ENCODE data around the gene TARP.
"Not testable (repeated sequence)": the region's sequence is repeated elsewhere in the genome, so short reads cannot be mapped to it uniquely, and the experiment has no call there.

TARP gene

DNA sequence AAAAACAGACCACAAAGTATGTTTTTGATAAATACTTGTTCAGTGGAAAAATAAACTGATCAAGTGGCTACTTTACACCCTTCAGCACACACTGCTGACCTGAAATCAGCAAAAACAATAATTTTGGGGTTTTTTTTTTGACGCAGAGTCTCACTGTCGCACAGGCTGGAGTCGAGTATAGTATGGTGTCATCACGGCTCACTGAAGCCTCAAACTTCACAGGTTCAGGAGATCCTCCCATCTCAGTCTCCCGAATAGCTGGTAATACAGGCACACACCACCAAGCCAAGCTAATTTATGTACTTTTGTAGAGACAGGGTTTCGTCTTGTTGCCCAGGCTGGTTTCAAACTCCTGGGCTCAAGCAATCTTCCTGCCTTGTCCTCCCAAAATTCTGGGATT is 30.6 kb downstream of the TARP start:
- peak in 1 of 2 donors; percentile 41 for ATAC-seq (replicated peaks in 1 of 2)
- Mint-ChIP-seq H3K4me3 (peak overlapping the region in 1 of 2 donors; percentile 70), H3K4me1 (ENCODE audit: low read depth) (no peaks in the 10 kb centered on the region), H3K36me3 (ENCODE audit: insufficient read depth in 2 of 2) (peaks cover 0 to 2% of the 10 kb centered on the region in 2 donors), H3K27me3 (ENCODE audit: low read depth) (no peaks in the 10 kb centered on the region), H3K27ac (peak overlapping the region; percentile 84), H3K9me3 (no peaks in the 10 kb centered on the region)
- no peak for DNase-seq

DNA sequence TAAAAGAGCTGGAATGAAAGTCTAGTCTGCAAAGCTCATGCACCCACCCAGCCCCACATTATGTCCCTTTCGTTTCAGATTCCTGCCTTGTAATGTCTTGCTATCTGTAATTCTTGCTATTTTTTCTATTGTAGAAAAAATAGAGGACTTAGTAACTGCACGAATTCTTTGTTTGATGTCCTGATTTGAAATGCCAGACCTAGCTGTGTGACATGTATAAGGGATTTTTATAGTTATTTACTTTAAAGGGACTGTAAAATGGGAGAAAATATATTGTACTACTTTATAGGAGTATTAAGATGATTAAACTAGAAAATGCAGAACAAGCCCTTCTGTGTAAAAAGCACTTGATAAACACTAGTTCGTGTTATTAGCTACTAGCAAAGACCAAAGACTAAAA is 32.4 kb downstream of the TARP start:
- peaks cover 0 to 2% of the 10 kb centered on the region in 2 donors for H3K36me3 Mint-ChIP-seq (ENCODE audit: insufficient read depth in 2 of 2)
- no peaks in the 10 kb centered on the region for H3K4me1 Mint-ChIP-seq (ENCODE audit: low read depth)
- H3K4me3 Mint-ChIP-seq, result peak overlapping the region in 1 of 2 donors; percentile 31
- H3K9me3 Mint-ChIP-seq, result no peaks in the 10 kb centered on the region
- H3K27me3 Mint-ChIP-seq (ENCODE audit: low read depth), result no peaks in the 10 kb centered on the region
- peak overlapping the region; percentile 57 for H3K27ac Mint-ChIP-seq
- no peak for ATAC-seq (replicated peaks in 1 of 2)
- no peak for DNase-seq

DNA sequence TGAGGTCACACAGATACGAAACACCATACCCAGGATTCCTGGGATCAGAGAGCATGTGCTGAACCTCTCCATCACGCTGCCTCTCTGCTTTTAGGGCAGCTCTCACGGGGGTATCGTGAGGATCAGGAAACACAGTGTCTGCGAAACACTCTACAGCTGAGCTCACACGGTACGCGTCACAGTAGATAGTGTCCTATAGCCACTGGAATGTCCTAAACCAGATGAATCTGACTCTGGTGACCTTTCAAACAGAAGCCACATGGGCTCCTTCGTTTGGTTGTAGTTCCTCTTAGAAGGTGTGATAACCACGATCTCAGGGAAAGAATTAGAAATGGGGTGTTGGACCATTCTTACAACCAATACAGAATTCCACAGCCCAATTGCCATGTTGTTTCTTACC is 34.3 kb downstream of the TARP start:
- peak overlapping the region; percentile 18 for H3K27ac Mint-ChIP-seq

DNA sequence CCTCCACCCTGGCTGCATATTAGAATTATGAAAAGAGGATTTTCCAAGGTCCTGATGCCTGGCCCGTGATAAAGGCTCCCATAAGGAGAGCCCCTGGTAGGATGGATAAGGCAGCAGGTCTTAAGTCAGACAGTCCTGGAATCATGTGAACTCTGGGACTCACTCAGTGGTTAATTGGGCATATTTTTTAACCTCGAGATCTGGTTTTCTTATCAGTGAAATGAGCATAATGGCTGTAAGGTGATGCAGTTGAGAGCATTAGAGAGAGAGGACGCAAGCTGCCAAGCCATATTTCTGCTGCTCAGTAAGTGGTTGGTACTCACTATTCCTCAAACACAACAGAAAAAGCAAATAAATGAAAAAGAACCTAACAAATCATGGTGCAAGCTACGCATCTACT is 37.8 kb downstream of the TARP start:
- no peak for DNase-seq
- Mint-ChIP-seq H3K27ac (no peak overlapping the region), H3K4me1 (ENCODE audit: low read depth) (peaks cover 29% of the 10 kb centered on the region), H3K27me3 (ENCODE audit: low read depth) (no peaks in the 10 kb centered on the region), H3K9me3 (no peaks in the 10 kb centered on the region), H3K4me3 (no peak overlapping the region), H3K36me3 (ENCODE audit: insufficient read depth in 2 of 2) (peaks cover 1 to 3% of the 10 kb centered on the region in 2 donors)
- no peak for ATAC-seq (replicated peaks in 1 of 2)

More for the DNA sequence above, 34.3 kb downstream of the TARP start:
- H3K4me1 Mint-ChIP-seq (ENCODE audit: low read depth); DNase-seq; H3K9me3 Mint-ChIP-seq; ATAC-seq (replicated peaks in 1 of 2); H3K27me3 Mint-ChIP-seq (ENCODE audit: low read depth); H3K36me3 Mint-ChIP-seq (ENCODE audit: insufficient read depth in 2 of 2): not testable (repeated sequence)
- H3K4me3 Mint-ChIP-seq, result peak overlapping the region in 1 of 2 donors; percentile 25

DNA sequence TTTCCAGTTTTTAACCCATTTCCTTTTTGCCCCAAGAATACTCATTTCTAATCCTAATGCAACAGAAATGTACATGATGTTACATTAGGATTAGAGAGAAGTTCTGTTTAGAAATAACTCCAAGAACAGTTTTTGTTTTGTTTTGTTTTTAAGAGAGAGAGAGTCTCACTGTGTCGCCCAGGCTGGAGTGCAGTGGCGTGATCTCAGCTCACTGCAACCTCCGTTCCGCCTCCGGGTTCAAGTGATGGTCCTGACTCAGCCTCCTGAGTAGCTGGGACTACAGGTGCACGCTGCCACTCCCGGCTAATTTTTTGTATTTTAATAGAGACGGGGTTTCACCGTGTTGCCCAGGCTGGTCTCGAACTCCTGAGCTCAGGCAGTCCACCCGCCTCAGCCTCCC is 38.7 kb downstream of the TARP start:
- ATAC-seq (replicated peaks in 1 of 2); H3K27ac Mint-ChIP-seq; DNase-seq; H3K27me3 Mint-ChIP-seq (ENCODE audit: low read depth); H3K9me3 Mint-ChIP-seq: not testable (repeated sequence)
- Mint-ChIP-seq H3K4me3 (peak overlapping the region in 1 of 2 donors; percentile 34), H3K36me3 (ENCODE audit: insufficient read depth in 2 of 2) (peaks cover 2 to 11% of the 10 kb centered on the region in 2 donors), H3K4me1 (ENCODE audit: low read depth) (peaks cover 33% of the 10 kb centered on the region)

DNA sequence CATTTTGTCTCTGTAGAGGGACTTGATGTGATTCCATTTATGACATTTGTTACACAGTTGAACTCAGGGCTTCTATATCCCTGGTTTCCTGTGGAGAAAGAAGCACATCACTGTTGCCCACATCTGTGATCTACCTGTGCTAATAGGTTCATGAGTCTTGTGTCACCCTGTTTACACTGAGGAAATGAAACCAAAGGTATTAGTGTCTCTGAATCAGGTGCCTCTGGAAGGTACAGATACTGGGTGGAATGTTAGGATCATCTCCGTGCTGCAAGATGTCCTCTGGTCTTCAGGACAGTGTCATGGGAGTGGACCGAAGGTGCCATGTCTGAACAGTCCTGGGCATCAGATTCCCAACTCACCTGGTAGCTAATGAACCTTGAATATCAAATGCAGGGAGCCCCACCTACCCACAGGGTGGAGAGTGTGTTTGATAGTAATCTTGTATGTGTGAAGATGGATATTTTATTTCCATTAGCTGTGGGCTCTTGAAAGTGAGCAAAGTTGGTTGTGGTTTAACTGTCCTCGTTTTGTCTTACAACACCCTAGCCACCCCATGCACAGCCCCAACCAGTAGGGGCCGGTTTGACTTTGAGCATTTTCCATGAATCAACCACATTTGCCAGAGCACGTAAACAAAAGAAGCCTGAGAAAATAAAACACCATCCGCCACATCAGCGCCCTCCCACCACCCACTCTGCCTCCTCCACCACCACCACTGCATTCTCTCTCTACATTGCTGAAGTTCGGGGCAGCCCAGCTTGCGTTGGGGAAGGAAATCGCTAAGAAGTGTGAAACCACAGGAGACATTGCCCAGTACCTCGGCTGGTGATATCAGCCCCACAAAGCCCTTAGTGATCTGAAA is 40.7 kb downstream of the TARP start:
- peak; percentile 90 to 92 for ATAC-seq (replicated peaks in 1 of 2)
- Mint-ChIP-seq H3K4me1 (ENCODE audit: low read depth) (peaks cover 33% of the 10 kb centered on the region), H3K36me3 (ENCODE audit: insufficient read depth in 2 of 2) (peaks cover 2 to 12% of the 10 kb centered on the region in 2 donors), H3K27ac (peak overlapping the region; percentile 16), H3K4me3 (peak overlapping the region; percentile 46 to 65), H3K27me3 (ENCODE audit: low read depth) (no peaks in the 10 kb centered on the region), H3K9me3 (no peaks in the 10 kb centered on the region)
- DNase-seq, result peak; percentile 70 to 80

DNA sequence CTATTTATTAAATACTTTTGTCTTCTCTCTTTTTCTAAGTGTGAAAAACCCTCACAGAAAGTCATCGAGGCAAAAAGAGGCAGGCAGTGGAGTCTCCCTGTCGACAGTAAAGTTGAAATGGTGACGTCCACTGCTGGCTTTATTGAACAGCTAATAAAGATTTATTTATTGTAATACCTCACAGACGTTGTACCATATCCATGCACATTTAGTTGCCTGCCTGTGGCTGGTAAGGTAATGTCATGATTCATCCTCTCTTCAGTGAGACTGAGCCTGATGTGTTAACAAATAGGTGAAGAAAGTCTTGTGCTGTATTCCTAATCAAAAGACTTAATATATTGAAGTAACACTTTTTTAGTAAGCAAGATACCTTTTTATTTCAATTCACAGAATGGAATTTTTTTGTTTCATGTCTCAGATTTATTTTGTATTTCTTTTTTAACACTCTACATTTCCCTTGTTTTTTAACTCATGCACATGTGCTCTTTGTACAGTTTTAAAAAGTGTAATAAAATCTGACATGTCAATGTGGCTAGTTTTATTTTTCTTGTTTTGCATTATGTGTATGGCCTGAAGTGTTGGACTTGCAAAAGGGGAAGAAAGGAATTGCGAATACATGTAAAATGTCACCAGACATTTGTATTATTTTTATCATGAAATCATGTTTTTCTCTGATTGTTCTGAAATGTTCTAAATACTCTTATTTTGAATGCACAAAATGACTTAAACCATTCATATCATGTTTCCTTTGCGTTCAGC is 43.4 kb downstream of the TARP start:
- no peaks in the 10 kb centered on the region for H3K9me3 Mint-ChIP-seq
- H3K4me3 Mint-ChIP-seq, result peak overlapping the region in 1 of 2 donors; percentile 39
- peaks cover 2 to 12% of the 10 kb centered on the region in 2 donors for H3K36me3 Mint-ChIP-seq (ENCODE audit: insufficient read depth in 2 of 2)
- no peaks in the 10 kb centered on the region for H3K27me3 Mint-ChIP-seq (ENCODE audit: low read depth)
- peak overlapping the region; percentile 82 for H3K27ac Mint-ChIP-seq
- ATAC-seq (replicated peaks in 1 of 2) (no peak), DNase-seq (no peak)
- H3K4me1 Mint-ChIP-seq (ENCODE audit: low read depth), result peaks cover 33% of the 10 kb centered on the region

DNA sequence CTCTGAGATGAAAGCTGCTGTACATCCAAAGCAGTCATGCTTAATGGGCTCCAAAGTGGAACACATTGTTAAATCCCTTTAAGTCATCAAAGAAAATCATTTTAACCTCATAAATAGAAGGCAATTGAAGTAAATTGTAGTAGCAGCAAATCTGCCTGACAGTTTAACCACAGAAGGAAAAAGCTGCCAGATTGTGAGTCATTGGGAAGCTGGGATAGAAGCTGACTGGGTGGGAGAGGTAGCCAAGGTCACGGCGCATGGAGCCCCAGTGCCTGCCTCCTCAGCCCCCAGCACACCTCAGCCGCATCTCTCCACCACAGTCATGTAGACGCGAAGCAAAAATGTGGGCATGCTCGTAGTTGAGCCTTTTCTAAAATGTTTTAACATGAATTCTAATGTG is 44.0 kb downstream of the TARP start:
- Mint-ChIP-seq H3K27ac (peak overlapping the region; percentile 82), H3K27me3 (ENCODE audit: low read depth) (no peaks in the 10 kb centered on the region), H3K36me3 (ENCODE audit: insufficient read depth in 2 of 2) (peaks cover 2 to 12% of the 10 kb centered on the region in 2 donors), H3K4me1 (ENCODE audit: low read depth) (peaks cover 33% of the 10 kb centered on the region), H3K4me3 (peak overlapping the region in 1 of 2 donors; percentile 39), H3K9me3 (no peaks in the 10 kb centered on the region)
- no peak for ATAC-seq (replicated peaks in 1 of 2)
- DNase-seq, result no peak

DNA sequence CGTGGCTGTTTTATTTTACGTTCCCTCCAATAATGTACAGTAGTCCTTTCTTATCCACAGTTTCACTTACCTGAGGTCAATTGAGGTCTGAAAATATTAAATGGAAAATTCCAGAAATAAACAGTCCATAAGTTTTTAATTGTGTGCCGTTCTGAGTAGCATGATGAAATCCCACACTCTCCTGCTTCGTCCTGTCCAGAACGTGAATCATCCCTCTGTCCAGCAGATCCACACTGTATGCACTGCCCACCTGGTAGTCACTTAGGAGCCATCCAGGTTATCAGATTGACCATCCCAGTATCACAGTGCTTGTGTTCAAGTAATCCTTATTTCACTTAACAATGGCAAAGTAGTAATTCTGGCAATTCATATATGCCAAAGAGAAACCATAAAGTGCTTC is 49.0 kb downstream of the TARP start:
- no peak for ATAC-seq (replicated peaks in 1 of 2)
- Mint-ChIP-seq H3K27me3 (ENCODE audit: low read depth) (no peaks in the 10 kb centered on the region), H3K9me3 (no peaks in the 10 kb centered on the region), H3K4me3 (peak overlapping the region in 1 of 2 donors; percentile 31), H3K4me1 (ENCODE audit: low read depth) (peaks cover 17% of the 10 kb centered on the region), H3K36me3 (ENCODE audit: insufficient read depth in 2 of 2) (peaks cover 8 to 11% of the 10 kb centered on the region in 2 donors), H3K27ac (peak overlapping the region; percentile 31)
- no peak for DNase-seq

DNA sequence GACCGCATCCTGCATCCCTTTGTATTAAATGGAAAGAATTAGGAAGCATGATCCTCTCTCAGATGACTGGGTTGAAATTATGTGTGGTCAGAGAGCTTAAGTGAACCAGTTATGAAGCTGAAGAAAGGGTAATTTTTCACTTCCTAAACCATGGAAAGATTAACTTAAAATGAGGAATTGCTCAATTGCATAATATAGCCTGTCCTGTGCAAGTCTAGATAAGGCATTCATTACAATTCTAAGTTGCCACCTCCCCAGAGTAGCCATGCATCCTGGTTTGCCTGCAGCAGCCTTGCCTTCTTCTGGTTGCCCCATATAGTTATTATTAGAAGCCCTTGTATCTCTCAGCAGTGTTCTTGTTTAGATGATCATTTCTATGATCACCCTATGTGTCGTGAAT is 50.1 kb downstream of the TARP start:
- no peaks in the 10 kb centered on the region for H3K27me3 Mint-ChIP-seq (ENCODE audit: low read depth)
- DNase-seq, result no peak
- no peak for ATAC-seq (replicated peaks in 1 of 2)
- no peak overlapping the region for H3K27ac Mint-ChIP-seq
- H3K9me3 Mint-ChIP-seq, result no peaks in the 10 kb centered on the region
- peaks cover 17% of the 10 kb centered on the region for H3K4me1 Mint-ChIP-seq (ENCODE audit: low read depth)
- no peak overlapping the region for H3K4me3 Mint-ChIP-seq
- H3K36me3 Mint-ChIP-seq (ENCODE audit: insufficient read depth in 2 of 2), result peaks cover 8 to 11% of the 10 kb centered on the region in 2 donors

DNA sequence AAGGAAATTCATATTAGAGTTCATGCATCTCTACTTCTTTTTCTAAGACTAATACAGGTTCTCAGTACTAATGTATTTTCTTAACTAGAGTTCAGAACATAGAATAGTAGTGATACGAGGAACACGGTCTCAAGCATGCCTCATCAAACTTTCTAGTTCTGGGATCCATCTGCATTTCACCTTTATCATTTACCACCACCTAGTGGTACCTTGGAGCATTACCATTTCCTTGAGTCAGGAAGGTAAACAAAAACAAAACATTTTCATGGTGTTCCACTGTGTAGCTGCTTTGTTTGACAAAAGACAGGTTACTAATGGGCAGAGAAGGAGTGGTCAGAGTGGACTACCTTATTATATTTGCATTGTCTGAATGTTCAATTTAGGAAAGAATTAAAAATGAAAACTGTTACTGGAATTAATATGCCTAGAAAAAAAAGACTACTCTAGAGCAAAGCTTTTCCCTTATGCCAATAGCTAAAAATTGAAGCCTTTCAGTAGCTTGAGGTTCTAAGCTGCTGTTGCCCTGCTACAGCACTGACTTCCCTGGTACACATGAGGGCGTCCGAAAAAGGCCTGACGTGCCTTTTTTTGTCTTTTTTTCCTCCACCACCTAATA is 50.8 kb downstream of the TARP start:
- ATAC-seq (replicated peaks in 1 of 2), result peak in 1 of 2 donors; percentile 37
- peak; percentile 18 to 49 for DNase-seq
- Mint-ChIP-seq H3K9me3 (no peaks in the 10 kb centered on the region), H3K27me3 (ENCODE audit: low read depth) (no peaks in the 10 kb centered on the region), H3K36me3 (ENCODE audit: insufficient read depth in 2 of 2) (peaks cover 8 to 11% of the 10 kb centered on the region in 2 donors), H3K4me3 (no peak overlapping the region), H3K27ac (peak overlapping the region; percentile 66), H3K4me1 (ENCODE audit: low read depth) (peaks cover 17% of the 10 kb centered on the region)

DNA sequence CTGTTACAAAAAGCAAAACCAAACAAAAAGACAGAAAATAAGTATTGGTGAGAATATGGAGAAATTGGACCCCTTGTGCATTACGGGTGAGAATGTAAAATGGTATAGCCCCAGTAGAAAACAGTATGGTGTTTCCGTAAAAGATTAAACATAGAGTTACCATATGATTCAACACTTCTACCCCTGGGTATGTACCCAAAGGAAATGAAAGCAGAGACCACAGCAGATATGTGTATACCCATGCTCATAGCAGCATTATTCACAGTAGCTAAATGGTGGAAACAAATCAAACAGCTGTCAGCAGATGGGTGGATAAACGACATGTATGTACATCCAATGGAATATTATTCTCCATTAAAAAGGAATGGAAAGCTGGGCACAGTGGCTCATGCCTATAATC is 53.0 kb downstream of the TARP start:
- ATAC-seq (replicated peaks in 1 of 2) (peak; percentile 88), DNase-seq (no peak)
- peaks cover 31% of the 10 kb centered on the region for H3K4me1 Mint-ChIP-seq (ENCODE audit: low read depth)
- peak overlapping the region in 1 of 2 donors; percentile 42 for H3K4me3 Mint-ChIP-seq
- no peaks in the 10 kb centered on the region for H3K9me3 Mint-ChIP-seq
- peaks cover 8 to 16% of the 10 kb centered on the region in 2 donors for H3K36me3 Mint-ChIP-seq (ENCODE audit: insufficient read depth in 2 of 2)
- H3K27me3 Mint-ChIP-seq (ENCODE audit: low read depth), result no peaks in the 10 kb centered on the region
- H3K27ac Mint-ChIP-seq, result peak overlapping the region; percentile 86

DNA sequence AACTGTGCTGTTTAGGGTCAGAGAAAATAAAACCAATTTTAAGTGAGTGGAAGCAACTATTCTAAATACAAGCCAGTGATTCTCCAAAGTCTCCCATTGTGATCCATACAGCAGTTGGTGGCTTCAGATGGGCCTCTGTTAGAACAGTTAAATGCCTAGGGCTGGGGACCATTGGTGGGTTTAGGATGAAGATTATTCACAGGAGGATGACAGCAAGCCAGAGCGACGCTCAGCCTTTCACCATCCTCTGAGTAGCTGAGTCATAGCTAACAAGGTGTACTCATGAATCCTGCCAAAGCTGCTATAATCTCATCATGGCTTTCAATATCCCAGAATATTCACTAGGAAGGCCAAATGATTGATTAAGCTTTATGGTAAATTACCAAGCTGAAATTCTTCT is 55.8 kb downstream of the TARP start:
- peak in 1 of 2 donors; percentile 53 for ATAC-seq (replicated peaks in 1 of 2)
- Mint-ChIP-seq H3K9me3 (no peaks in the 10 kb centered on the region), H3K4me3 (peak overlapping the region in 1 of 2 donors; percentile 48), H3K36me3 (ENCODE audit: insufficient read depth in 2 of 2) (peaks cover 8 to 16% of the 10 kb centered on the region in 2 donors), H3K4me1 (ENCODE audit: low read depth) (peaks cover 31% of the 10 kb centered on the region), H3K27ac (peak overlapping the region; percentile 63), H3K27me3 (ENCODE audit: low read depth) (no peaks in the 10 kb centered on the region)
- DNase-seq, result no peak
